ENCODE data around the gene FAM131A. TPM values are rescaled to one million over a fixed set of nuclear protein-coding genes. Genes with fewer than 3 reads are reported as not detected.

The FAM131A gene, protein sequence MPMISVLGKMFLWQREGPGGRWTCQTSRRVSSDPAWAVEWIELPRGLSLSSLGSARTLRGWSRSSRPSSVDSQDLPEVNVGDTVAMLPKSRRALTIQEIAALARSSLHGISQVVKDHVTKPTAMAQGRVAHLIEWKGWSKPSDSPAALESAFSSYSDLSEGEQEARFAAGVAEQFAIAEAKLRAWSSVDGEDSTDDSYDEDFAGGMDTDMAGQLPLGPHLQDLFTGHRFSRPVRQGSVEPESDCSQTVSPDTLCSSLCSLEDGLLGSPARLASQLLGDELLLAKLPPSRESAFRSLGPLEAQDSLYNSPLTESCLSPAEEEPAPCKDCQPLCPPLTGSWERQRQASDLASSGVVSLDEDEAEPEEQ
- 10.8 to 17.4 TPM (median 12.1 TPM) in 3 replicates for polyA plus RNA-seq
- 8.9 TPM for polyA plus RNA-seq (2011; ENCODE audit: low read depth)
- polyA plus RNA-seq (2011; cell fraction: cytosol; rRNA removed) = 5.6 and 17.2 TPM in 2 replicates
- 16.2 and 17.3 TPM in 2 replicates for polyA plus RNA-seq (2011; cell fraction: nucleus; rRNA removed)
- polyA plus RNA-seq (2012; ENCODE audit: low replicate concordance) = 8.7 and 23.6 TPM in 2 replicates
- 7.2 to 17.9 TPM (median 7.8 TPM) in 3 replicates for polyA minus RNA-seq
- polyA minus RNA-seq (2011; cell fraction: cytosol; rRNA and poly(A)+ RNA removed) = 16.1 TPM
- 8.5 and 9.5 TPM in 2 replicates for polyA minus RNA-seq (2011; cell fraction: nucleus; rRNA and poly(A)+ RNA removed)

DNA sequence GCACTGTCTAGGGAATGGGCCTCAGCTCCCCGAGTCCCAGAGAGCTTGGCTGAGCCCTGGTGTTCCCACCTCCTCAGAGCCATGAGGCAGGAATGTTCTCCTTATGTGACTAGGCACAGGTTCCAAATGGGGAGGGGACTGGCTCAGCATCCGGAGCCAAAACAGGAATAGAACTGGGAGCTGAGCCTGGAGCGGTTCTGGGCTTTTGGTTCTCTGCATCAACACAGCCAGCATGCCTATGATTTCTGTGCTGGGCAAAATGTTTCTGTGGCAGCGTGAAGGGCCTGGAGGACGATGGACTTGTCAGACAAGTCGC, at the start of gene FAM131A:
Gene FAM131A (plus strand): TSS at position 202 of the 316 bp plus-strand sequence. CDS start 31 bp downstream, at position 233.
- H3K4me2 ChIP-seq (ENCODE audit: control insufficient read depth, extremely low read depth, insufficient read depth, low read depth, low read length) = peak within 1 kb of the TSS; percentile 90
- no peak for TF ChIP-seq EZH2 (IDR thresholded peaks at IDR 0.05; ENCODE audit: low read length)
- TF ChIP-seq CTCF (optimal IDR thresholded peaks at IDR 0.05 in 1 of 3, IDR thresholded peaks at IDR 0.05 in 1 of 3, conservative IDR thresholded peaks at IDR 0.05 in 1 of 3; ENCODE audit: extremely low read depth in 1 of 3, insufficient read depth in 2 of 3, low read length in 3 of 3) = no peak
- peak within 1 kb of the TSS; percentile 52 to 78 (median 72) for H3K4me3 ChIP-seq (ENCODE audit: control insufficient read depth in 2 of 3, extremely low read depth in 1 of 3, insufficient read depth in 2 of 3, low read depth in 1 of 3, low read length in 3 of 3)
- peak within 1 kb of the TSS; percentile 88 for H3K9ac ChIP-seq (ENCODE audit: control insufficient read depth, extremely low read depth, insufficient read depth, low read length)
- DNase-seq (ENCODE audit: low read depth, low spot score) = no peak
- dilution Hi-C loops (cut with MboI; ENCODE audit: extremely low pct_ligation_motif_present, low sequenced_read_pairs) = no loop called here
- peaks cover 13% of the 10 kb centered on the region for H4K20me1 ChIP-seq (ENCODE audit: control insufficient read depth, extremely low read depth, insufficient read depth, low read length)
- FAIRE-seq = no peak
- no peak within 1 kb of the TSS for H2AFZ ChIP-seq (ENCODE audit: control insufficient read depth, low read length)
- H3K36me3 ChIP-seq (ENCODE audit: control insufficient read depth in 2 of 2, extremely low read depth in 1 of 2, insufficient read depth in 2 of 2, low read length in 2 of 2) = peaks cover 19 to 35% of the 10 kb centered on the region in 2 experiments
- H3K9me3 ChIP-seq (ENCODE audit: control insufficient read depth, low read depth, low read length) = no peaks in the 10 kb centered on the region
- H3K27ac ChIP-seq (ENCODE audit: control insufficient read depth, insufficient read depth, low read length) = peak within 1 kb of the TSS; percentile 85
- H3K4me1 ChIP-seq (ENCODE audit: control insufficient read depth, extremely low read depth, insufficient read depth, low read length) = peaks cover 88% of the 10 kb centered on the region
- H3K9me1 ChIP-seq (ENCODE audit: control insufficient read depth, extremely low read depth, insufficient read depth, low read length) = peaks cover 4% of the 10 kb centered on the region
- no peaks in the 10 kb centered on the region for H3K27me3 ChIP-seq (ENCODE audit: control insufficient read depth, extremely low read depth, insufficient read depth, low read length)
- H3K79me2 ChIP-seq (ENCODE audit: control insufficient read depth, insufficient read depth, low read length) = peaks cover 28% of the 10 kb centered on the region

- no peak overlapping the region for H2AFZ ChIP-seq (ENCODE audit: control insufficient read depth, low read length)
- FAIRE-seq (peak; percentile 70), DNase-seq (ENCODE audit: low read depth, low spot score) (peak; percentile 32)
- dilution Hi-C loops (cut with MboI; ENCODE audit: extremely low pct_ligation_motif_present, low sequenced_read_pairs) = no loop called here
- no peak overlapping the region for H3K4me3 ChIP-seq (ENCODE audit: control insufficient read depth in 2 of 3, extremely low read depth in 1 of 3, insufficient read depth in 2 of 3, low read depth in 1 of 3, low read length in 3 of 3)
- no peaks in the 10 kb centered on the region for H3K27me3 ChIP-seq (ENCODE audit: control insufficient read depth, extremely low read depth, insufficient read depth, low read length)
- no peaks in the 10 kb centered on the region for H3K9me1 ChIP-seq (ENCODE audit: control insufficient read depth, extremely low read depth, insufficient read depth, low read length)
- H4K20me1 ChIP-seq (ENCODE audit: control insufficient read depth, extremely low read depth, insufficient read depth, low read length) = no peaks in the 10 kb centered on the region
- no peak overlapping the region for H3K9ac ChIP-seq (ENCODE audit: control insufficient read depth, extremely low read depth, insufficient read depth, low read length)
- no peak for TF ChIP-seq EZH2 (IDR thresholded peaks at IDR 0.05; ENCODE audit: low read length)
- peak; percentile 72 to 85 (median 77) for TF ChIP-seq CTCF (optimal IDR thresholded peaks at IDR 0.05 in 1 of 3, IDR thresholded peaks at IDR 0.05 in 1 of 3, conservative IDR thresholded peaks at IDR 0.05 in 1 of 3; ENCODE audit: extremely low read depth in 1 of 3, insufficient read depth in 2 of 3, low read length in 3 of 3)
- H3K4me2 ChIP-seq (ENCODE audit: control insufficient read depth, extremely low read depth, insufficient read depth, low read depth, low read length) = no peak overlapping the region
- no peaks in the 10 kb centered on the region for H3K4me1 ChIP-seq (ENCODE audit: control insufficient read depth, extremely low read depth, insufficient read depth, low read length)
- no peak overlapping the region for H3K27ac ChIP-seq (ENCODE audit: control insufficient read depth, insufficient read depth, low read length)
- no peaks in the 10 kb centered on the region for H3K79me2 ChIP-seq (ENCODE audit: control insufficient read depth, insufficient read depth, low read length)
- H3K36me3 ChIP-seq (ENCODE audit: control insufficient read depth in 2 of 2, extremely low read depth in 1 of 2, insufficient read depth in 2 of 2, low read length in 2 of 2) = no peaks in the 10 kb centered on the region
- no peaks in the 10 kb centered on the region for H3K9me3 ChIP-seq (ENCODE audit: control insufficient read depth, low read depth, low read length)
These were observed 47.9 kb upstream of the FAM131A start for GRCh38 chr3:184289426-184289938.
